ENCODE data around the gene TTF1. TPM values are rescaled to one million over a fixed set of nuclear protein-coding genes. Genes with fewer than 3 reads are reported as not detected.

Gene TTF1
- total and polyA plus RNA-seq, 2 of the 13 experiments (the other 11 are each of a cell fraction or from before 2014, with no cell fraction given): 3.4 to 9.8 TPM

GRCh38 chr9:132411091-132411508, 4.5 kb upstream of the TTF1 start (continued):
- TF ChIP-seq ZSCAN21 (CRISPR knock-in tag; IDR thresholded peaks at IDR 0.05; ENCODE audit: borderline replicate concordance): no peak
- no peak for TF ChIP-seq ZNF703 (CRISPR knock-in tag; IDR thresholded peaks at IDR 0.05; ENCODE audit: borderline replicate concordance)
- no peak for TF ChIP-seq RXRA (CRISPR knock-in tag; IDR thresholded peaks at IDR 0.05)
- TF ChIP-seq MTF2 (CRISPR knock-in tag; IDR thresholded peaks at IDR 0.05; ENCODE audit: borderline replicate concordance): peak; percentile 89
- no peak for TF ChIP-seq ATRX (CRISPR knock-in tag; IDR thresholded peaks at IDR 0.05; ENCODE audit: borderline replicate concordance)
- TF ChIP-seq ZMYM3 (CRISPR knock-in tag; IDR thresholded peaks at IDR 0.05): 0 out of 2 replicates have a peak, but pooled peaks have one; percentile 14
- TF ChIP-seq ATM (IDR thresholded peaks at IDR 0.05; ENCODE audit: borderline replicate concordance): no peak
- TF ChIP-seq ZNF724P (CRISPR knock-in tag; IDR thresholded peaks at IDR 0.05; ENCODE audit: borderline replicate concordance): no peak
- TF ChIP-seq MLXIP (CRISPR knock-in tag; IDR thresholded peaks at IDR 0.05; ENCODE audit: borderline replicate concordance): no peak
- TF ChIP-seq ZNF205 (CRISPR knock-in tag; IDR thresholded peaks at IDR 0.05): 0 out of 2 replicates have a peak, but pooled peaks have one; percentile 13
- TF ChIP-seq NPAS2 (CRISPR knock-in tag; IDR thresholded peaks at IDR 0.05; ENCODE audit: borderline replicate concordance): no peak
- TF ChIP-seq ZIK1 (CRISPR knock-in tag; IDR thresholded peaks at IDR 0.05; ENCODE audit: borderline replicate concordance, low read depth): no peak
- TF ChIP-seq ZFX (CRISPR knock-in tag; IDR thresholded peaks at IDR 0.05; ENCODE audit: low read depth): peak; percentile 28; the same call in 1 of the 2 replicates
- TF ChIP-seq ZNF674 (CRISPR knock-in tag; IDR thresholded peaks at IDR 0.05; ENCODE audit: low read depth): no peak
- TF ChIP-seq ZFYVE20 (CRISPR knock-in tag; IDR thresholded peaks at IDR 0.05; ENCODE audit: borderline replicate concordance, low read depth): no peak
- TF ChIP-seq ZNF777 (CRISPR knock-in tag; IDR thresholded peaks at IDR 0.05): 0 out of 2 replicates have a peak, but pooled peaks have one; percentile 52
- no peak for TF ChIP-seq IKZF4 (CRISPR knock-in tag; IDR thresholded peaks at IDR 0.05; ENCODE audit: borderline replicate concordance, low read depth, not compliant biosample characterization)
- peak; percentile 55; the same call in 1 of the 2 replicates for TF ChIP-seq KDM3A (CRISPR knock-in tag; IDR thresholded peaks at IDR 0.05; ENCODE audit: low read depth)
- TF ChIP-seq FOXK2 (IDR thresholded peaks at IDR 0.05): no peak
- peak; percentile 37; the same call in 1 of the 2 replicates for TF ChIP-seq NFKB2 (CRISPR knock-in tag; IDR thresholded peaks at IDR 0.05; ENCODE audit: borderline replicate concordance)
- no peak for TF ChIP-seq AHR (CRISPR knock-in tag; IDR thresholded peaks at IDR 0.05)
- no peak for TF ChIP-seq HNF4G (IDR thresholded peaks at IDR 0.05; ENCODE audit: borderline replicate concordance, low read depth, low read length)
- no peak for TF ChIP-seq HNF4G (CRISPR knock-in tag; IDR thresholded peaks at IDR 0.05; ENCODE audit: borderline replicate concordance, low read depth)
- TF ChIP-seq ZNF776 (CRISPR knock-in tag; IDR thresholded peaks at IDR 0.05): no peak
- TF ChIP-seq ZNF543 (CRISPR knock-in tag; IDR thresholded peaks at IDR 0.05): no peak
- no peak for TF ChIP-seq HOXA3 (CRISPR knock-in tag; IDR thresholded peaks at IDR 0.05)
- TF ChIP-seq, protein P1, sequence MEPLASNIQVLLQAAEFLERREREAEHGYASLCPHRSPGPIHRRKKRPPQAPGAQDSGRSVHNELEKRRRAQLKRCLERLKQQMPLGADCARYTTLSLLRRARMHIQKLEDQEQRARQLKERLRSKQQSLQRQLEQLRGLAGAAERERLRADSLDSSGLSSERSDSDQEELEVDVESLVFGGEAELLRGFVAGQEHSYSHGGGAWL (CRISPR knock-in tag; IDR thresholded peaks at IDR 0.05): 0 out of 2 replicates have a peak, but pooled peaks have one; percentile 28
- no peak for TF ChIP-seq MXD1 (CRISPR knock-in tag; IDR thresholded peaks at IDR 0.05)
- no peak for TF ChIP-seq ZNF235 (CRISPR knock-in tag; IDR thresholded peaks at IDR 0.05; ENCODE audit: borderline replicate concordance)
- no peak for TF ChIP-seq FOXC1 (CRISPR knock-in tag; IDR thresholded peaks at IDR 0.05; ENCODE audit: borderline replicate concordance)

Data from HepG2 (cell line).